H54 (cell line): ENCODE results near the gene SGK2.

ENCODE experiments used
- DNase-seq: peaks from one replicate; pipeline ENCODE4 v3.0.0; 2011; ENCODE audit warnings: low spot score, mixed read lengths; ENCODE audit not compliant: insufficient read length
- FAIRE-seq: peaks from 3 replicates; lab custom pipeline; 2011; peaks lifted over from hg19 to GRCh38; lab: Jason Lieb, UNC
- POLR2A ChIP-seq: IDR thresholded peaks from 2 replicates; pipeline ENCODE4 v1.6.1; 2011; ENCODE audit warnings: low read depth, mild to moderate bottlenecking, low read length

Gene SGK2

DNA sequence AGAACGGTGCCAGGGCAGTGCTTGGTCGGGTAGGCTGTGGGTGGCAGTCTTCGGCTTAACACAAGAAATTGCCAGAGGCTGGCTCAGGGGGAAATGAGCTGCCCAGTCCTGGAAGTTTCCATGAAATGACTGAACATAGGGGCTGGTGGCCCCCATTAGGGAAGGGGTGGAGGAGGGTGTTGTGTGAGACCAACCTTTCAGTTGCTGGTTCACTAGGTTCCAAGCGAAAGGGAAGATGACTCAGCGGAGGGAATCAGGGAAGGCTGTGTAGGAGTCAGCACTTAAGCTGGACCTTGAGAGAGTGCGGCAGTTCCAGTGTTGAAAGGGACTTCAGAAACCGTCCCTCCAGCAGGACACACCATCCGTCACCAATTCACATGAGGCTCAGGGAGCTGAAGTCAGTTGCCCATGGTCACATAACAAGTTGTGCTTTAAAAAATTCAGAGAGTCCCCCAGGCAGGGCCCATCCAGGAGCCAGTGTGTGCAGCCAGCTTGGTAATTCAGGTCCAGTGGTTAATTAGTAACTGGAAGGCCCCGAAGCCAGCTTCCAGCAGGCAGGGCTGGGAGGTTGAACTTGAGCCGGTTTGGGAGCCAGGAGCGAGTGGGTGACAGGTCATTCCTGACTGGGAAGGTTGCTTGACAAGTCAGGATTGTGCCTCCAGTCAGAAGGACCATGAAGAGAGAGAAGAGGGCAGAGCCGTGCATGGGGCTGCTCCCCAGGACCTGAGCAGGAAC is at the start of gene SGK2:
SGK2 (plus strand) TSS at position 616 of the 735 bp plus-strand sequence. CDS start 7,469 bp downstream, outside the sequence.
- peak; percentile 26 for DNase-seq

DNA sequence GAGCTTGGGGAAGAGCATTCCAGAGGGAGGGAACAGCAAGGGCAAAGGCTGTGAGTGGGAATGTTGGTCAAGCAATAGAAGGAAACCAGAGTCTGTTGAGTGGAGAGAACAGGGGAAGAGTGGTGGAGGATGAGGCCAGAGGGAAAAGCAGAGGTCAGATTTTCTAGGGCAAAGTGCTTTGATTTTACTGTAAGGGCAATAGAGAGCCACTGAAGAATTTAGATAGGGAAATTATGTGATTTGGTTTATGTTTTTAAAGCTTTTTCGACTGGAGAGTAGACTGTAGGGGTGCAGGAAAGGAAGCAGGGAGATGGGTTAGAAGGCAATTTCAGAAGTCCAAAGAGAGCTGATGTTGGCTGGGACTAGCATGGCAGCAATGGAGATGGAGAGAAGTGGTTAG is 46.9 kb upstream of the SGK2 start:
- FAIRE-seq (no peak), DNase-seq (no peak)
- TF ChIP-seq POLR2A, result no peak

More for the DNA sequence above, at the start of gene SGK2:
- no peak for FAIRE-seq
- TF ChIP-seq POLR2A, result no peak

DNA sequence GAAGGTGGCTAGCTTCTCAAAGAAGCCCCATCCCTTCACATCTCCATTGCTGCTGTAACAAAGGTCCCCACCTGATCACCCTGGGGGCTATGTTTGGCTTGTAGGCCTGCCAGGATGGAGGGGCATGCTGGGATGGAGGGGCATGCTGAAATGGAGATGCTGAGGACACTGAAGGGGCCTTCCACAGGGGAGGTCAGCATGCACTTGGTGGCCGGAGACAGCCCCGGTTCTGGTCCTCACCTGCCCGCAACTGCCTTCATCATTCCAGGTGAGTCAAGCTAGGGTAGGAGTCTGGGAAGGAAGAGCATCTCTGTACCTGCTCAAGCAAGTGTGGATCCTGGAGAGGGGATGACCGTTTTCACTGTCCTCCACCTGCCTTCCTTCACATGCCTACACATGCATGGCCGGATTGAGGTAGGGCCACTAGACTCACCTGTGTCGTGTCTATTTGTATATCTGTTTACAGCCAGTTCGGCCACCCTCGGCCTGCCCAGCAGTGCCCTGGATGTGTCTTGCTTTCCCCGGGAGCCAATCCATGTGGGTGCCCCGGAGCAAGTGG is 45.4 kb upstream of the SGK2 start:
- DNase-seq (no peak), FAIRE-seq (no peak)
- no peak; the same call in 1 of the 2 replicates for TF ChIP-seq POLR2A

DNA sequence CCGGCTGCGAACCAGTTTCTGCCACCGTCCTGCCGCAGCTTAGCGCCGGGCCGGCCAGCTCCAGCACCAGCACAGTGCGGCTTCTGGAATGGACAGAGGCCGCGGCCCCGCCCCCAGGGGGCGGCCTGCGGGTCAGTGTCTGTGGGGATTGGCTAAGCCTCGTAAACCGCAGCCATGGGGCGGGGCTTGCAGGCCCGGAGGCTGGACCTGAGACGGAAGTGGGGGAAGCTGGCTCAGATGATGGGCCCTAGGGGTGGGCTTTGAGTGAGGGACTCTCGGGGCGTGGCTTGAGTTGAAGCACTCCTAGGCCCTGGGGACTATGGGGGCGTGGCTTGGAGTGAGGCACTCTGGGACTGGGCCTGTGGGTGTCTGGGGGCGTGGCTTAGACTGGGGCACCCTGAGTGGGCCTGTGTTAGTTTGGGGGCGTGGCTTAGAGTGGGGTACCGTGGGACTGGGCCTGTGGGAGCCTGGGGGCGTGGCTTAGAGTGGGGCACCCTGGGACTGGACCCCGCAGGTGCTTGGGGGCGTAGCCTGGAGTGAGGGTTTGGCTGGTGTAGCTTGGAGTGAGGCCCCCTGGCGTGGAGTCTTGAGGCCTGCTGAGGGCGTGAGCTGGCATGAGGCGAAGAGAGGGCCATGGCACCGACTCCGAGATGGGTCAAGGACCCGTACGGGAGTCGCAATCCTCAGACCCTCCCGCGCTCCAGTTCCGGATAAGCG is 44.7 kb upstream of the SGK2 start:
- no peak for FAIRE-seq
- peak; percentile 80 for DNase-seq
- peak; percentile 74 for TF ChIP-seq POLR2A

DNA sequence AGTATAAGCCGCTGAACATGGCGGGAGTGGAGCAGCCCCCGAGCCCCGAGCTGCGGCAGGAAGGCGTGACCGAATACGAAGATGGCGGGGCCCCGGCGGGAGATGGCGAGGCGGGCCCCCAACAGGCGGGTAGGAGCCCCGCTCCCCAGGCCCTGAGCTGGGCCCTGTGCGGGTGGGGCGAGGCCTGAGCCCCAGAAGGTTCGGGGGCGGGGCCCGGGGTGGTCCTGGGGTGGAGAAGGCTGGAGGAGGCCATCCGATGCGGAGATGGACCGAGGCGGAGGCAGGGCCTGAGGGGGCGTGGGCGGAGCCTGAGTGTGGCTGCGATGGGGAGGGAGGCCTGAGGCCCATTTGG is 44.2 kb upstream of the SGK2 start:
- no peak for TF ChIP-seq POLR2A
- FAIRE-seq (no peak), DNase-seq (no peak)

DNA sequence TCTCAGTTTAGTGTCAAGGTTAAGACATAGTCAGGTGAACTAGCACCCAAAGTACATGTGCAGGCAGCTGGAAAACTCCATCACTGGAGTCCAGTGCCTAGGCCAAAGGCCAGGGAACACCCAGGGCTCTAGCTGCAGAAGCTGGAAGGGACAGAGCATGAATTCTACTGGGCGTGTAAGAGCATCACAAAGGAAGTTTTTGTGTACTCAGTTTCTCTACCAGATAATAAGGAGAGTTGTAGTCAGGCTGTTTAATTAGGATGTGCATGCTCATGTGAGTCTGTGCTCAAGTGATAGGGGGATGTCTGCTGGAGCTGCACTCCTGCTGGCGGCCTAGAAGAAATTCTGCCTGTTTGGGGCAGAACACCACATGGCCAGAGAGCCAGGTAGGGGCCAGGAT is 43.2 kb upstream of the SGK2 start:
- FAIRE-seq, result no peak
- no peak for DNase-seq

DNA sequence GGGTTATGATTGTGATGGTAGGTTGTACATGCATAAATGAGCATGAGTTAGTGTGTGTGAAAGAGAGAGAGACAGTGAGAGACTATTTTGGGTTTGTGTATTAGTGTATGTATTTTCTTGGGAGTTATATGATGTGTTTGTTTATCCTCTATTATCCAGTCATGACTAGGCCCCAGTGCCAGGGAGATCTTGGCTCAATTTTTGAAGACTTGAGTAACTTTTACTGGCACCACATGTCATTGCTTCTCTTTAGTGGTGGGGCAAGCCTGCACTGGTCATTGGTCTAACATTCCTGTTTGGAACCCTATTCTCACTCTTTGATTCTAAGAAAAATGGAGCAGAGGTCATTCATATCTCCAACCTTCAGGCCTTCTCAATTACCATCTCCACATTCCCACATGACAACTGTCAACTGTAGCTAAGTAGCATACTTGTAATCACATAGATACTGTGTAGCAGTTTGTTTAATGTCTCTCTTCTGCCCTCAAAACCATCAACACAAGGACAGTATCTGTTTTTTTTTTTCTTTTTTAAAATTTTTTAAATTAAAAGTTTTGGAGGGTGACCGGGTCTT is 42.5 kb upstream of the SGK2 start:
- FAIRE-seq (no peak), DNase-seq (no peak)
- TF ChIP-seq POLR2A, result no peak

More for the DNA sequence above, 43.2 kb upstream of the SGK2 start:
- TF ChIP-seq POLR2A, result no peak

- FAIRE-seq (no peak), DNase-seq (no peak)
- no peak for TF ChIP-seq POLR2A
These were observed 38.7 kb upstream of the SGK2 start for GRCh38 chr20:43520074-43520630.

DNA sequence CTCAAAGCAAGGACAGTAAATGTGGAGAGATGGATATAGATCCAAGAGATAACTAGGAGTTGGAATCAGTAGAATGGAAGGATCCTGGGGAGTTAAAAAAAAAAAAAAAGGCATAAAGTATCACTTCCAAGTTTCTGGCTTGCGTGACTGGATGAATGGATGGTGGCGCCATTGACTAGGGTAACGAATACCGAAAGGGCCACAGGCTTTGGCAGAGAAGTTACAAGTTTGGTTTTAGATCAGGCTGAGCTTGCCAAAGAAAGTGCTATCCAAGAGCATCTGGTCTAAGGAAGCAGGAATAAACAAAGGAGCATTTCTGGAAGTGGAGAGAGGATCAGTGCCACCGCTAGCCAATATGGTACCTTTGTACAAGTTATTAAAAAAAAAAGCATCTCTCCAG is 33.8 kb upstream of the SGK2 start:
- no peak for DNase-seq
- FAIRE-seq, result no peak
- TF ChIP-seq POLR2A, result no peak

DNA sequence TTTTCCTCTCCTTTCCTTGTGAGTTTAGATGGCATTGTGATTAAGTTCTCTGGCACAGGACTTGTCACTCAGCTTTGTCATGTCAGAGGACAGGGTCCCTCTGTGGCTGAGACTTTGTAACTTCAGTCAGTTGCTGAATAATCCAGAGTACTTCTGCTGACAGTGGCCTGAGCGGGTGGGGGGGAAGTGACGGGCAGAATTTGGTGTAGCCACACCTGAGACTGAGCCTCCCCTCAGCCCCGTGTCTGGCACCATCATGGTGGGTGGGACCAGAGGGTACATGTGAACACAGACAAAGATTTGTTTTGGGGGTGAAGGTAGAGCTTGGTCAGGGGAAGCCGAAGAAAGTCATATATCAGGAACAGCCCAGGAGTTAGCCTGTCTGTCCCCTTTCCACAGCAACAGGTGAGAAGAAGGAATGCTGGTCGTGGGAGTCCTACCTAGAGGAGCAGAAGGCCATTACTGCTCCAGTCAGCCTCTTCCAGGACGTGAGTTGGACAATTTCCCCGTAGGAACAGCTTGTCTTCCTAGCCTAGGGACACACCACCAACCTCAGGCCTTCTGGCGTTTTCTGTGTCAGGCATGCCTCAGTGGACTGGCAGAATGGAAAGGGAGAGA is 30.5 kb upstream of the SGK2 start:
- no peak for DNase-seq
- no peak for FAIRE-seq
- no peak for TF ChIP-seq POLR2A

DNA sequence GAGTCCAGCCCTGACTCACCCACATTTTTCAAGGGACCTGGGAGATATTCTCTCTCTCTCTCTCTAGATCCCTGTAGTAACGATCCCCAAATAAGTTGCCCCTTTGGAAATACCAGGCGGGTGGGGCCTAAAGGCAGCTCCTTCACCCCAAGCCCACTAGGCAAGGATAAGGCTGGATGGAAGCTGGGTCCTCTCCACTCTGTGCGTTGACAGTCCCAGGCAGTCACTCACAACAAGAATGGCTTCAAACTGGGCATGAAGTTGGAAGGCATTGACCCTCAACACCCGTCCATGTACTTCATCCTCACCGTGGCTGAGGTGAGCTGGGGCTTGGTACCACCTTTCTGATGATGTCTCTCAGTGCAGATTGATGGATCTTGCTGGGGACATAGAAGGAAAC is 29.8 kb upstream of the SGK2 start:
- no peak for TF ChIP-seq POLR2A
- no peak for FAIRE-seq
- no peak for DNase-seq

- TF ChIP-seq POLR2A, result no peak
- DNase-seq (no peak), FAIRE-seq (no peak)
These were observed 29.2 kb upstream of the SGK2 start for GRCh38 chr20:43529457-43530153.

DNA sequence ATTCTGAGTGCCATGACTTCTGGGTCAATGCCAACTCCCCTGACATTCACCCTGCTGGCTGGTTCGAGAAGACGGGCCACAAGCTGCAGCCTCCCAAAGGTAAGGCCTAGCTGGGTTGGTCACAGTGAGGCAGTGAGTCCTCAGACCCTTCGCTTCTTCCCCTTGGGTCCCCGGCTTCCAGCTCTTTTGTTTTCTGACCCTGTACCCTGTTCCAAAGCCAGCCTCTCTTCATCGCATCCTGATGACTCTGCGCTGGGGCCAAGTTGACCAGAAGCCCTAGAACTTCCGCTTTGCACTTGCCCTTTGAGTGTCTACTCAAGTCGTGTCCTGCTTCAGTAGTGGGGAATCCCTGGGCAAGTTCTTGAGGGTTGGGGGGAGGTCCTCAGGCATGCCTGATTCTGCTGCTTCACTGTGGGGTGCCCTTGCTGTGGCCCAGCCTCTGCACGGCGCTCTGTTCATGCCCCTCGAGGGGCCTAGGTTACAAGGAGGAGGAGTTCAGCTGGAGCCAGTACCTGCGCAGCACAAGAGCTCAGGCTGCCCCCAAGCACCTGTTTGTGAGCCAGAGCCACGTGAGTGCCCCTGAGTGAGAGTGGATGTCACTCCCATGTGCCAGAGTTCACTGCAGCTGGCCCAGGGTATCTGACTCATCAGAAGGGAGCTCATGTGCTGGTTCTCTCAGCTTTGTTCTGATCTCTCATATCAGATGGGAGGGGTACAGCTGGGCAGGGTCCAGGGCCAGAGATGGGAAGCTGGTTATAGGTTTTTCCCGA is 28.3 kb upstream of the SGK2 start:
- FAIRE-seq (no peak), DNase-seq (peak; percentile 48)
- no peak for TF ChIP-seq POLR2A
